Hematopoietic multipotent progenitor cell treated with erythropoietin and hydrocortisone succinate and interleukin-3 and kit ligand, for 8 days (in vitro differentiated cells): ENCODE measurements around the gene POLH.
A peak's percentile ranks its signal among the peaks of the same experiment; 100 is the strongest.
"Not testable (repeated sequence)": the region's sequence is repeated elsewhere in the genome, so short reads cannot be mapped to it uniquely, and the experiment has no call there.

Source experiments
- DNase-seq: peaks from one replicate; pipeline ENCODE4 v3.0.0-alpha.2; 2015

Gene POLH

GRCh38 chr6:43608310-43608763 lies 32.4 kb downstream of the POLH start:
- DNase-seq: peak; percentile 83

- DNase-seq: peak; percentile 16
Observed at GRCh38 chr6:43608807-43609206, 32.8 kb downstream of the POLH start.

- no peak for DNase-seq
Observed at GRCh38 chr6:43609402-43609801, 33.4 kb downstream of the POLH start.

- DNase-seq: no peak
Observed at GRCh38 chr6:43610431-43610830, 34.4 kb downstream of the POLH start.

GRCh38 chr6:43613721-43614395 lies 37.9 kb downstream of the POLH start:
- no peak for DNase-seq

- no peak for DNase-seq
Observed at GRCh38 chr6:43614396-43614730, 38.4 kb downstream of the POLH start.

GRCh38 chr6:43616725-43617472 lies 40.9 kb downstream of the POLH start:
- DNase-seq: peak; percentile 68

- DNase-seq: no peak
Observed at GRCh38 chr6:43621078-43621835, 45.3 kb downstream of the POLH start.

- DNase-seq: no peak
Observed at GRCh38 chr6:43621836-43622180, 45.8 kb downstream of the POLH start.

- no peak for DNase-seq
Observed at GRCh38 chr6:43622541-43622940, 46.6 kb downstream of the POLH start.

- DNase-seq: no peak
Observed at GRCh38 chr6:43623880-43624785, 48.1 kb downstream of the POLH start.

GRCh38 chr6:43624786-43625288 lies 48.9 kb downstream of the POLH start:
- DNase-seq: no peak

- DNase-seq: no peak
Observed at GRCh38 chr6:43625393-43625992, 49.5 kb downstream of the POLH start.

- peak; percentile 74 for DNase-seq
Observed at GRCh38 chr6:43627008-43627825, 51.2 kb downstream of the POLH start.

- DNase-seq: peak; percentile 62
Observed at GRCh38 chr6:43628393-43629103, 52.6 kb downstream of the POLH start.

GRCh38 chr6:43629104-43629504 lies 53.1 kb downstream of the POLH start, which contains the start of gene GTPBP2:
Gene GTPBP2, minus strand, starts transcription at chr6:43629264. Its CDS starts 102 bp downstream, at chr6:43629162.
- DNase-seq: peak; percentile 98

- peak; percentile 99 for DNase-seq
Observed at GRCh38 chr6:43629505-43630300, 53.7 kb downstream of the POLH start.

- DNase-seq: peak; percentile 100
Observed at GRCh38 chr6:43630980-43631619, 55.1 kb downstream of the POLH start.

- not testable (repeated sequence) for DNase-seq
Observed at GRCh38 chr6:43633002-43633401, 57.0 kb downstream of the POLH start.
